WTC11 (cell line): ENCODE data around the gene VPS4B.

Experiments
- CTCF ChIP-seq: fragments of 200-600 bp; IDR thresholded peaks from 2 replicates; pipeline ENCODE4 v1.8.0; 2022; ENCODE audit warnings: antibody characterized with exemption
- E2F4 ChIP-seq: sonication (generic); formaldehyde crosslinking; IDR thresholded peaks from 2 replicates; pipeline ENCODE4 v1.8.1; 2022; ENCODE audit warnings: low read depth, mild to moderate bottlenecking, moderate library complexity, missing genetic modification reagents, borderline replicate concordance
- ZNF512 ChIP-seq: sonication (generic); formaldehyde crosslinking; IDR thresholded peaks from 2 replicates; pipeline ENCODE4 v1.8.1; 2022; ENCODE audit warnings: missing genetic modification reagents, borderline replicate concordance

- TF ChIP-seq CTCF (no peak), E2F4 (CRISPR knock-in tag) (no peak), ZNF512 (CRISPR knock-in tag) (no peak)
Measured at GRCh38 chr18:63365876-63366212, 56.4 kb downstream of the VPS4B start.
